SK-N-SH treated with all-trans-retinoic acid at 6 μM for 48 hours (cell line): ENCODE data around the gene RXRA.

Experiments used
- ATAC-seq: fragments of 200-7000 bp; cut with Tn5 transposase; 3 replicates; pipeline ENCODE4 v1.9.1; 2020; ENCODE audit warnings: mild to moderate bottlenecking, moderate library complexity
- BACH2 ChIP-seq: fragments of 250-450 bp; sonication (Bioruptor Pico); IDR thresholded peaks from 2 replicates; pipeline ENCODE4 v1.9.0; 2021; ENCODE audit warnings: mild to moderate bottlenecking, borderline replicate concordance
- CSDC2 ChIP-seq: fragments of 250-450 bp; sonication (Bioruptor Pico); IDR thresholded peaks from 2 replicates; pipeline ENCODE4 v1.5.0; 2020; ENCODE audit warnings: mild to moderate bottlenecking, moderate library complexity
- ESRRG ChIP-seq: fragments of 250-450 bp; sonication (Bioruptor Pico); IDR thresholded peaks from 2 replicates; pipeline ENCODE4 v1.6.1; 2021; ENCODE audit warnings: mild to moderate bottlenecking
- GLIS3 ChIP-seq: fragments of 250-450 bp; sonication (Bioruptor Pico); IDR thresholded peaks from 2 replicates; pipeline ENCODE4 v1.5.0; 2020; ENCODE audit warnings: mild to moderate bottlenecking, moderate library complexity
- ISL1 ChIP-seq: fragments of 250-450 bp; sonication (Bioruptor Pico); IDR thresholded peaks from 2 replicates; pipeline ENCODE4 v2.1.2; 2022; ENCODE audit warnings: mild to moderate bottlenecking, moderate library complexity
- OSR1 ChIP-seq: fragments of 250-450 bp; sonication (Bioruptor Pico); IDR thresholded peaks from 2 replicates; pipeline ENCODE4 v1.8.0; 2022; ENCODE audit warnings: moderate library complexity, mild to moderate bottlenecking, inconsistent platforms
- SNAI2 ChIP-seq: fragments of 250-450 bp; sonication (Bioruptor Pico); IDR thresholded peaks from 2 replicates; pipeline ENCODE4 v1.5.0; 2020; ENCODE audit warnings: mild to moderate bottlenecking, moderate library complexity
- TCF4 ChIP-seq: fragments of 250-450 bp; sonication (Bioruptor Pico); IDR thresholded peaks from 2 replicates; pipeline ENCODE4 v1.8.0; 2021; ENCODE audit warnings: mild to moderate bottlenecking, moderate library complexity, borderline replicate concordance
- TOX ChIP-seq: fragments of 250-450 bp; sonication (Bioruptor Pico); IDR thresholded peaks from 2 replicates; pipeline ENCODE4 v1.8.0; 2021; ENCODE audit warnings: mild to moderate bottlenecking, moderate library complexity, borderline replicate concordance
- ZC3H10 ChIP-seq: fragments of 250-450 bp; sonication (Bioruptor Pico); IDR thresholded peaks from 2 replicates; pipeline ENCODE4 v1.5.1; 2021; ENCODE audit warnings: mild to moderate bottlenecking, moderate library complexity
- ZNF565 ChIP-seq: fragments of 450-650 bp; formaldehyde crosslinking; conservative IDR thresholded peaks from 2 replicates; pipeline ENCODE4 v1.5.0; 2020; ENCODE audit warnings: low read depth, mild to moderate bottlenecking, moderate library complexity
- ZNF70 ChIP-seq: fragments of 450-650 bp; formaldehyde crosslinking; IDR thresholded peaks from 2 replicates; pipeline ENCODE4 v1.5.0; 2020; ENCODE audit warnings: mild to moderate bottlenecking, moderate library complexity
- ZNF8 ChIP-seq: fragments of 450-650 bp; formaldehyde crosslinking; IDR thresholded peaks from 2 replicates; pipeline ENCODE4 v1.5.0; 2020; ENCODE audit warnings: mild to moderate bottlenecking, moderate library complexity
- TF ChIP-seq, protein P1 (sequence below): fragments of 250-450 bp; sonication (Bioruptor Pico); IDR thresholded peaks from 2 replicates; pipeline ENCODE4 v1.5.1; 2020; ENCODE audit warnings: low read depth, mild to moderate bottlenecking, moderate library complexity
- TF ChIP-seq, protein P2 (sequence below): fragments of 250-450 bp; sonication (Bioruptor Pico); IDR thresholded peaks from 2 replicates; pipeline ENCODE4 v1.8.0; 2020; ENCODE audit warnings: mild to moderate bottlenecking, moderate library complexity, borderline replicate concordance
- TF ChIP-seq, protein P3 (sequence below): fragments of 250-450 bp; sonication (Bioruptor Pico); IDR thresholded peaks from 2 replicates; pipeline ENCODE4 v1.8.0; 2021; ENCODE audit warnings: low read depth, mild to moderate bottlenecking, moderate library complexity, borderline replicate concordance
- TF ChIP-seq, protein P4 (sequence below): fragments of 250-450 bp; sonication (Bioruptor Pico); IDR thresholded peaks from 2 replicates; pipeline ENCODE4 v1.5.1; 2021; ENCODE audit warnings: mild to moderate bottlenecking, moderate library complexity
- TF ChIP-seq, protein P5 (sequence below): fragments of 250-450 bp; sonication (Bioruptor Pico); IDR thresholded peaks from 2 replicates; pipeline ENCODE4 v1.5.0; 2020; ENCODE audit warnings: mild to moderate bottlenecking, moderate library complexity

RXRA gene

DNA sequence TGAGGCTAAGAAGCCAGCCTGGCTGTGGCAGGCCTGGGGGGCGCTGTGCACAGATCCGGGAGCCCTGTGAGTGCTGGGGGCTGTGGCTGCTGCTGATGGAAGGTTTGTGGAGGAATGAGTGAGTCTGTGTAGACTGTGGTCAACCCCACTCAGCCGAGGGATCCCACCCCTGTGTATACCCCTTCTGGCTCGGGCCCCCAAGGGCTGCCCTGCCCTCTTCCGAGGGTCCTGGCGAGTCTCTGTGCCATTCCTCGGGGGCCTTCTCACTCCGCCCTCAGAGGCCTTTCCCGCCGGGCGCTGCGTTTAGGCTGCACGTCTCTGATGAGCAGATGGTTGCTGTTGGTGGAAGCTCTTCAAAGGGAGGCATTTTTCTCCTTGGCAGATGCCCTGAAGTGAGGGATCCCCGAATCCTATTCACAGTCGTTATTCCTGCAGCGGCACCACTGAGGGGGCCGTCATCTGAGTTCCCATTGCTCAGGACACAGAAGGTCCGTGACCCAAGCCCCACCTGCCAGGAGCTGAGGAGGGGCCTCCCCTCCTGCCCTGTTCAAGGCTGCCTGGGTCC lies 94.1 kb downstream of the RXRA start:
- no peak for TF ChIP-seq ZNF8
- no peak for TF ChIP-seq TCF4
- no peak for TF ChIP-seq ZNF565 (CRISPR knock-in tag)
- no peak for ATAC-seq

DNA sequence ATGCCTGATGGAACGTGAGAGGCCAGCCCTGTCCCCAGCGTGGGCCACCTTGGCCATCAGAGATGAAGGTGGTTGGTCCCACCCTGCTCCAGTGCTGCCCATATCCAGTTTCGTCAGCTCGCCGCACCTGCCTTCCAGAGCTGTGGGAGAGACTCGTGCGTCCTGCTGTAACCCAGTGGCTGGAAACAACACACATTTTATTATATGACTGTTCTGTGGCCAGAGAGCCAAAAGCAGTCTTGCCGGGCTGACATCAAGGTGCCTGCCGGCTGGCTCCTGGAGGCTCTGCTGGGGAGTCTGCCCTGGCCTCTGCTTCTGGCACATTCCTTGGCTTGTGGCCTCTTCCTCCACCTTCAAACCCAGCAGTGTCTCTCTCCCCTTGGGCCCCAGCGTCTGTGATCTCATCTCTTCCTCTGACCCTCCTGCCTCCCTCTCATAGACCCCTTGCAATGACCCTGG lies 94.7 kb downstream of the RXRA start:
- ATAC-seq, result no peak
- no peak for TF ChIP-seq TOX (CRISPR knock-in tag)
- TF ChIP-seq, protein P1, sequence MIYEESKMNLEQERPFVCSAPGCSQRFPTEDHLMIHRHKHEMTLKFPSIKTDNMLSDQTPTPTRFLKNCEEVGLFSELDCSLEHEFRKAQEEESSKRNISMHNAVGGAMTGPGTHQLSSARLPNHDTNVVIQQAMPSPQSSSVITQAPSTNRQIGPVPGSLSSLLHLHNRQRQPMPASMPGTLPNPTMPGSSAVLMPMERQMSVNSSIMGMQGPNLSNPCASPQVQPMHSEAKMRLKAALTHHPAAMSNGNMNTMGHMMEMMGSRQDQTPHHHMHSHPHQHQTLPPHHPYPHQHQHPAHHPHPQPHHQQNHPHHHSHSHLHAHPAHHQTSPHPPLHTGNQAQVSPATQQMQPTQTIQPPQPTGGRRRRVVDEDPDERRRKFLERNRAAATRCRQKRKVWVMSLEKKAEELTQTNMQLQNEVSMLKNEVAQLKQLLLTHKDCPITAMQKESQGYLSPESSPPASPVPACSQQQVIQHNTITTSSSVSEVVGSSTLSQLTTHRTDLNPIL (CRISPR knock-in tag), result no peak
- TF ChIP-seq GLIS3 (CRISPR knock-in tag), result no peak
- TF ChIP-seq, protein P2, sequence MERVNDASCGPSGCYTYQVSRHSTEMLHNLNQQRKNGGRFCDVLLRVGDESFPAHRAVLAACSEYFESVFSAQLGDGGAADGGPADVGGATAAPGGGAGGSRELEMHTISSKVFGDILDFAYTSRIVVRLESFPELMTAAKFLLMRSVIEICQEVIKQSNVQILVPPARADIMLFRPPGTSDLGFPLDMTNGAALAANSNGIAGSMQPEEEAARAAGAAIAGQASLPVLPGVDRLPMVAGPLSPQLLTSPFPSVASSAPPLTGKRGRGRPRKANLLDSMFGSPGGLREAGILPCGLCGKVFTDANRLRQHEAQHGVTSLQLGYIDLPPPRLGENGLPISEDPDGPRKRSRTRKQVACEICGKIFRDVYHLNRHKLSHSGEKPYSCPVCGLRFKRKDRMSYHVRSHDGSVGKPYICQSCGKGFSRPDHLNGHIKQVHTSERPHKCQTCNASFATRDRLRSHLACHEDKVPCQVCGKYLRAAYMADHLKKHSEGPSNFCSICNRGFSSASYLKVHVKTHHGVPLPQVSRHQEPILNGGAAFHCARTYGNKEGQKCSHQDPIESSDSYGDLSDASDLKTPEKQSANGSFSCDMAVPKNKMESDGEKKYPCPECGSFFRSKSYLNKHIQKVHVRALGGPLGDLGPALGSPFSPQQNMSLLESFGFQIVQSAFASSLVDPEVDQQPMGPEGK (CRISPR knock-in tag), result no peak
- TF ChIP-seq ESRRG, result no peak
- TF ChIP-seq ZC3H10, result no peak
- TF ChIP-seq ZNF8, result no peak
- TF ChIP-seq, all 23 proteins: peak for 0

DNA sequence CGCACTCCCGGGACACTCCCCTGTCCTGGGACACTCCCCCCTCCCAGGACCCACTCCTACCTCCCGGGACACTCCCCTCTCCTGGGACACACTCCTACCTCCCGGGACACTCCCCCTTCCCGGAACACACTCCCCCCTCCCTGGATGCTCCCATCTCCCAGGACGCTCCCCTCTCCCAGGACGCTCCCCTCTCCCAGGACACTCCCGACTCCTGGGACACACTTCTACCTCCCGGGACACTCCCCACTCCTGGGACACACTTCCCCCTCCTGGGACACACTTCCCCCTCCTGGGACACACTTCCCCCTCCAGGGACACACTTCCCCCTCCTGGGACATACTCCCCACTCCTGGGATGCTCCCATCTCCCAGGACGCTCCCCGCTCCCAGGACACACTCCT lies 95.6 kb downstream of the RXRA start:
- TF ChIP-seq, protein P1 (CRISPR knock-in tag), result no peak
- TF ChIP-seq ISL1 (CRISPR knock-in tag) (no peak), ZC3H10 (no peak), SNAI2 (CRISPR knock-in tag) (no peak), ZNF70 (CRISPR knock-in tag) (no peak), ZNF565 (CRISPR knock-in tag) (no peak), ESRRG (no peak), TCF4 (no peak), TOX (CRISPR knock-in tag) (no peak), GLIS3 (CRISPR knock-in tag) (no peak), BACH2 (no peak)
- TF ChIP-seq, protein P2 (CRISPR knock-in tag), result no peak
- no peak for ATAC-seq

DNA sequence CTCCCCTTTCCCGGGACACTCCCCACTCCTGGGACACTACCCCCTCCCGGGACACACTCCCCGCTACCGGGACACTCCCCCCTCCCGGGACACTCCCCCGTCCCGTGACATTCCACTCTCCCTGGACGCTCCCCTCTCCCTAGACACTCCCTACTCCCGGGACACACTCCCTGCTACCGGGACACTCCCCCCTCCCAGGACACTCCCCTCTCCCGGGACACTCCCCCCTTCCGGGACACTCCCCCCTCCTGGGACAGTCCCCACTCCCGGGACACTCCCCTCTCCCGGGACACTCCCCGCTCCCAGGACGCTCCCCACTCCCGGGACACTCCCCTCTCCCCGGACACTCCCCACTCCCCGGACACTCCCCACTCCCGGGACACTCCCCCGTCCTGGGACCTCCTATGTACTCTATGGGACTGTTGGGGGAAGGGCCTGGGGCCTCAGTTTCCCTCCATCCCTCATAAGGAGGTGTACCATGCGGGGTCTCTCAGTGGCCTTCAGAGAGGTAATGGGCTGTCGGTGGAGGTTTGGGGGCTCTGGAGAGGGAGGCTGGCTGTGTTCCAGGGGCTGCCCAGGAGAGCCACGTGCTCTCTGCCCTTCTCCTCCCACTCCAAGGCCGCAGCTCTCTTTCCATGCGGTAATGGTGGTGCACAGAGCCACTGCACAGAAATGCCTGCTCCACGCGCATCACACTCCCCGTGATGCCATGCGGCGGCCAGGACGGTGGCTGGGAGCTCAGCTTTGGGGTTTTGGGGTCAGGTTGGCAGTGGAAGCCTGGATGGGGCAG lies 96.2 kb downstream of the RXRA start:
- no peak for ATAC-seq
- TF ChIP-seq GLIS3 (CRISPR knock-in tag) (no peak), BACH2 (no peak), CSDC2 (CRISPR knock-in tag) (no peak), TOX (CRISPR knock-in tag) (no peak), TCF4 (no peak), OSR1 (CRISPR knock-in tag) (no peak), SNAI2 (CRISPR knock-in tag) (no peak), ZNF70 (CRISPR knock-in tag) (no peak)
- TF ChIP-seq, protein P3, sequence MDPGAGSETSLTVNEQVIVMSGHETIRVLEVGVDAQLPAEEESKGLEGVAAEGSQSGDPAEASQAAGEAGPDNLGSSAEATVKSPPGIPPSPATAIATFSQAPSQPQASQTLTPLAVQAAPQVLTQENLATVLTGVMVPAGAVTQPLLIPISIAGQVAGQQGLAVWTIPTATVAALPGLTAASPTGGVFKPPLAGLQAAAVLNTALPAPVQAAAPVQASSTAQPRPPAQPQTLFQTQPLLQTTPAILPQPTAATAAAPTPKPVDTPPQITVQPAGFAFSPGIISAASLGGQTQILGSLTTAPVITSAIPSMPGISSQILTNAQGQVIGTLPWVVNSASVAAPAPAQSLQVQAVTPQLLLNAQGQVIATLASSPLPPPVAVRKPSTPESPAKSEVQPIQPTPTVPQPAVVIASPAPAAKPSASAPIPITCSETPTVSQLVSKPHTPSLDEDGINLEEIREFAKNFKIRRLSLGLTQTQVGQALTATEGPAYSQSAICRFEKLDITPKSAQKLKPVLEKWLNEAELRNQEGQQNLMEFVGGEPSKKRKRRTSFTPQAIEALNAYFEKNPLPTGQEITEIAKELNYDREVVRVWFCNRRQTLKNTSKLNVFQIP (CRISPR knock-in tag), result no peak
- TF ChIP-seq, protein P4, sequence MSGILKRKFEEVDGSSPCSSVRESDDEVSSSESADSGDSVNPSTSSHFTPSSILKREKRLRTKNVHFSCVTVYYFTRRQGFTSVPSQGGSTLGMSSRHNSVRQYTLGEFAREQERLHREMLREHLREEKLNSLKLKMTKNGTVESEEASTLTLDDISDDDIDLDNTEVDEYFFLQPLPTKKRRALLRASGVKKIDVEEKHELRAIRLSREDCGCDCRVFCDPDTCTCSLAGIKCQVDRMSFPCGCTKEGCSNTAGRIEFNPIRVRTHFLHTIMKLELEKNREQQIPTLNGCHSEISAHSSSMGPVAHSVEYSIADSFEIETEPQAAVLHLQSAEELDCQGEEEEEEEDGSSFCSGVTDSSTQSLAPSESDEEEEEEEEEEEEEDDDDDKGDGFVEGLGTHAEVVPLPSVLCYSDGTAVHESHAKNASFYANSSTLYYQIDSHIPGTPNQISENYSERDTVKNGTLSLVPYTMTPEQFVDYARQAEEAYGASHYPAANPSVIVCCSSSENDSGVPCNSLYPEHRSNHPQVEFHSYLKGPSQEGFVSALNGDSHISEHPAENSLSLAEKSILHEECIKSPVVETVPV (CRISPR knock-in tag), result no peak
- TF ChIP-seq, protein P2 (CRISPR knock-in tag), result no peak
- TF ChIP-seq, protein P5, sequence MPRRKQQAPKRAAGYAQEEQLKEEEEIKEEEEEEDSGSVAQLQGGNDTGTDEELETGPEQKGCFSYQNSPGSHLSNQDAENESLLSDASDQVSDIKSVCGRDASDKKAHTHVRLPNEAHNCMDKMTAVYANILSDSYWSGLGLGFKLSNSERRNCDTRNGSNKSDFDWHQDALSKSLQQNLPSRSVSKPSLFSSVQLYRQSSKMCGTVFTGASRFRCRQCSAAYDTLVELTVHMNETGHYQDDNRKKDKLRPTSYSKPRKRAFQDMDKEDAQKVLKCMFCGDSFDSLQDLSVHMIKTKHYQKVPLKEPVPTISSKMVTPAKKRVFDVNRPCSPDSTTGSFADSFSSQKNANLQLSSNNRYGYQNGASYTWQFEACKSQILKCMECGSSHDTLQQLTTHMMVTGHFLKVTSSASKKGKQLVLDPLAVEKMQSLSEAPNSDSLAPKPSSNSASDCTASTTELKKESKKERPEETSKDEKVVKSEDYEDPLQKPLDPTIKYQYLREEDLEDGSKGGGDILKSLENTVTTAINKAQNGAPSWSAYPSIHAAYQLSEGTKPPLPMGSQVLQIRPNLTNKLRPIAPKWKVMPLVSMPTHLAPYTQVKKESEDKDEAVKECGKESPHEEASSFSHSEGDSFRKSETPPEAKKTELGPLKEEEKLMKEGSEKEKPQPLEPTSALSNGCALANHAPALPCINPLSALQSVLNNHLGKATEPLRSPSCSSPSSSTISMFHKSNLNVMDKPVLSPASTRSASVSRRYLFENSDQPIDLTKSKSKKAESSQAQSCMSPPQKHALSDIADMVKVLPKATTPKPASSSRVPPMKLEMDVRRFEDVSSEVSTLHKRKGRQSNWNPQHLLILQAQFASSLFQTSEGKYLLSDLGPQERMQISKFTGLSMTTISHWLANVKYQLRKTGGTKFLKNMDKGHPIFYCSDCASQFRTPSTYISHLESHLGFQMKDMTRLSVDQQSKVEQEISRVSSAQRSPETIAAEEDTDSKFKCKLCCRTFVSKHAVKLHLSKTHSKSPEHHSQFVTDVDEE, result no peak
- TF ChIP-seq, all 23 proteins: peak for 0
